Left hindlimb (tissue), 1 donor: ENCODE results near the gene ANKS1B.
"Not testable (repeated sequence)": the region's sequence is repeated elsewhere in the genome, so short reads cannot be mapped to it uniquely, and the experiment has no call there.

Experiments used
- DNase-seq: peaks from one replicate; pipeline ENCODE4 v3.0.0-alpha.2; 2018

Gene ANKS1B

DNA sequence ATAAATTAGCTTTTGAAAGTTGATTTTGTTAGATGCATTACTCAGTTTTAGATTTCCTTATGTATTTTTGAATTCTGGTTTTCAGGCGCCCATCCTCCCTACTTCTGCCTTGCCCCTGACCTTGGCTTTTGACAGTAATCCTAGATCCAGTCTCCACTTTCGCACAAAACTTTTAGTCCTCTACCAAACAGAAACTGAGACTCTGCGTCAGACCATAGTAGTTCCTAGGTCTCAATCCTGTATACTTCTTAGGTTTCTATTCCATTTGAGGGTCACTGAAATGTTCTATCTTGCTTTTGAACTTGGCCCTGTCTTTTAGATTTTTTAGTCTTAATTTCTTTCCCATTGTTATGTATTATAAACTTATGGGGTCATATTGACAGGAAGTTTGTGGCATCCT lies 645.1 kb downstream of the ANKS1B start:
- no peak for DNase-seq

DNA sequence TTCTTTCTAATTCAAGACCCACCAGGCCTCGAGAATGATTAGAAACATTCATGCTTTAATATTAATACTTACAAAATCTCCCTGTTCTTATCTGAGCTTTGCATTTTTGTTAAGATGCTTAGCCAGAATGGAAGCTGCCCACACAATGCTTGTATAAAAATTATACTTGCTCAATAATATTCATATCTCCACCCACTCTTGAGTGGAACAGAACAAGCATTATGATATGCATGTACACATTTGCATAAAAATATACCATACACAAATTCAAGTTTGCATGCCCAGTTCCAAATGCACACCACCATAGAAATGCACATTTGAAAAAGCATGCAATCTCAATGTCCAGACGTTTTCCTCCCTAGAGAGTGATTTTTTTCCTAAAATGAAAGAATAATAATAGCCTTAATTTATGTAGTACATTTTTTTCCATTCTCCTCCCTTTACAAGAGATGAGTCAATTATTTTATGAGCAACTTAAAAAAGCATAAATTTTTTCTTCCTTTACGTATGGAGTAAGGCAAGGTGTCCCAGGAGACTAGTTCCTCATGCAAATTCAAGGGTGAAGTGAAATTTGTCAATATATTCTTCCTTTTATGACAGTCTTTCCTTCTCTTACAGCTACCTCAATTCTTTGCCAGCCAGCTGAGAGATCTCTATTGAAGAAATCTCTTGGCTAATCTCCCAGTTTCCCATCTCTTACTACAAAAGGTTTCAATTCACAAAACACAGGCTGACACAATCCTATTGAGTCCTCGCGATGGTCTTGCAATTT lies 650.3 kb downstream of the ANKS1B start:
- no peak for DNase-seq

GRCh38 chr12:99332936-99333591 lies 651.7 kb downstream of the ANKS1B start:
- DNase-seq: no peak

- no peak for DNase-seq
These were observed 654.5 kb downstream of the ANKS1B start for GRCh38 chr12:99330216-99330615.

- DNase-seq: not testable (repeated sequence)
These were observed 663.5 kb downstream of the ANKS1B start for GRCh38 chr12:99321210-99321609.

DNA sequence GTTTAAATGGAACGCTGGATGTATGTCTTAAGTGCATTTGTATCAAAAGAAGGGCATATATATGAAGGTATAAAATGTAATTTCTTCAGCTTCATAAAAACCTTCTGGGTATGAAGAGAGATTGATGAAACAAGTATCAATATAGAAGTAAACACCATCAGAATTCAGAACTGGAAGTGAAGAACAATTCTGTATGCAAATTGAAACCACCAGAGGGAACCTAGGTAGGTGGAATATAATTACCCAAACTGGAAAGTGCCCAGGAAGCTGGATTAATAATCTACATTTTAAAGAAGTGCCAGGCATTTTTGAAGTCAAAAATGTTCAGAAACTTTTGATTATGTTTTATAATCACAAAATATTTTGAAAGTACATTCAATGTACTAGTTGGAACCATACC lies 673.4 kb downstream of the ANKS1B start:
- no peak for DNase-seq

DNA sequence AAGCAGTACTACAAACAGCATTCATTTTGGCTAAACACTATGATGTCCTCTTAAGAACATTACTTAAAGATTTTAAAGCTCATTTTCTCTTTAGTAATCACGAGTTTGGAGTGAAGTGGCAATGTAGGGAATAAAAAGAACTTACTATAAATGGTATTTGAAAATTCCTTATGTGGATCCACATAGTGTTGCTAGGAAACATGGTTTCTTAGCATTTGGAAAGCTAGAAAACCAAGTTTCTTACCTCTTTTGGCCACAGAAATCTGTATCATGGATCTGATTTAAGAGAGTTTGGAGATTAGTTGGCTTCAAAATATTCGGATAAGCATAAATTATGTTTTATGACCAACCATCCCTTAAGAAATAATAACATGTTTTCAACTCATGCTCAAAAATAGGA lies 674.9 kb downstream of the ANKS1B start:
- DNase-seq: no peak

GRCh38 chr12:99302874-99303273 lies 681.9 kb downstream of the ANKS1B start:
- no peak for DNase-seq

DNA sequence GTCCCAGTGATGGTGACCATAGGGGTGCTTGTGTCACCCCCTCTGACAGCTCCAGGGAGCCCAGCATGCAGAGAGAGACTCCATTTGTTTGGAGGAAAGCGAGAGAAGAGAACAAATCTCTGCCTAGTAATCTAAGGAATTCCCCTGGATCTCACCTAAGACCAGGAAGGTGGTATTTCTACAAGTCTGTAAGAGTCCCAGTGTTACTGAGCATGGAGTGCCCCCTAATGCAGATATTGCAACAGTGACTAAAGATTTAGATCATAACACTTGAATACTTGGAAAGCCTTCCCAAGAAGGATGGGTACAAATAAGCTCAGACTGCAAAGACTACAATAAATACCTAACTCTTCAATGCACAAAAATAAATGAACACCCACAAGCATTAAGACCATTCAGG lies 697.6 kb downstream of the ANKS1B start:
- DNase-seq: no peak

DNA sequence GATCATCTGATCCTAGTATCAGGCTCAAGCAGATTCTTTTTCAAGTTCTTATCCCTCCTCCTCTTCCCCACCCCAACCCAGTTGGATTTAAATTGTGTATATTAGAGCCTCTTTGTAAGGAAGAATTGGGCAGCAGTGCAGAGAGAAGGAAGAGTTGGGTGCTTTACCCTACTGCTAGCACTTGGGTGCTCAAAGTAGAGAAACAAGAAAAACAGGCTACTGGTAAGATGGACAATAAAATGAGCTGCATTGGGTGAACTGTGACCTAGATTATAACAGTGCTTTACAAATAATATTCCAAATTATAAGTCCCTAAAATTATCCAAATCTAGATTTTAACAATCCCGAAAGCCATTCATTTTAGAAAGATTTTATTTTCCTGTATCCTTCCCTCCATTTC lies 700.6 kb downstream of the ANKS1B start:
- DNase-seq: no peak

DNA sequence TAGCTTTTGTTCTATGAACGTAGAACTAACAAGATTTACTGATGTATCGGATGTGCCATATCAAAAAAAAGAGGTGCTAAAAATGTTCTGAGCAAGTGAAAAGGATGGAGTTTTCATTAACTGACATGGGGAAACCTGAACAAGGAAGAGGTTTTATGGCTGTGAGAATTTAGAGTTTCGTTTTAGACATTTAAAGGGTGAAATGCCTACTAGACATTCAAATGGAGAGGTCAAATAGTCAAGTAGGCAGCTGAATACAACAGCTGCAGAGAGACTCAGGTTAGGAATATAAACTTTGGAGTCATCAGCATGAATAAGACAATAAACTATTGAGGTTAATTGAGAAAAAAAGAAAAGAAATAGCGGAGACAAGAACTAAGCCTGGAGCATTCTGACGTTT lies 702.1 kb downstream of the ANKS1B start:
- DNase-seq: no peak

DNA sequence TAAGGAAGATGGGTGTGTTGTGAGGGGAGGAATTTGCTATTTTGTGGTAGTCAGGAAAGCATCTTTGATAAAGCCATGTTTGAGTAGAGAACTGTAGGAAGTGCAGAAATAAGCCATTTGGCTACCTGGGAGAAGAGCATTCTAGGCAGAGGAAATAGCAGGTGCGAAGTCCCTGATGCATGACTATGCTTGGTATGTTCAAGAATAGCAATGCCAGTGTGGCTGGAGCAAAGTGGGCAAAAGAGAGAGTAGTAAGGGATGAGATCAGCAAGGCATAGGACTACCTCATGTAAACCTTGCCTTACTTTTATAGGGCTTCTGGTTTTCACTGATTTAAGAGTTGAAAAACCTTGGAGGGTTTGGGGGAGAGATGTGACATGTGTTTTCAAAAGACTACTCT lies 702.6 kb downstream of the ANKS1B start:
- DNase-seq: no peak

- no peak for DNase-seq
These were observed 703.5 kb downstream of the ANKS1B start for GRCh38 chr12:99281277-99281676.

GRCh38 chr12:99278899-99279298 lies 705.8 kb downstream of the ANKS1B start:
- DNase-seq: no peak

GRCh38 chr12:99277591-99278379 lies 707.0 kb downstream of the ANKS1B start:
- DNase-seq: no peak

DNA sequence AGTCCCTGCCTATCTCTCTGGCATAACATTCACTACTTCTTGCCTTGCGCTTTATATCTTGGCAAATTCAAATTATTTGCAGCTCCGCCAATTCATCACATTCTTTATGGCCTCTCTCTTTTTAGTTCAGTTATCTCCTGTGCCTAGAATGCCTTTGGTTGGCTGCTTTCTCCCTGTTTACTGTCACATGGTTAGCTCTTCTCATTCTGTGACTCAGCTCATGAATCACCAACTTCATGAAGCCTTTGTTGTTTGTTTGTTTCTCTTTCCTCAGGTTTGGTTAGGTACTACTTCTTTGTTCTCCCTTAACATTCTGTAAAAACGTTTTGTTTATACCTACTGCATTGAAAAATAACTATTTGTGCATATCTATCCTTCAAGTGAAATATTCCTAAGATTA lies 713.7 kb downstream of the ANKS1B start:
- no peak for DNase-seq

GRCh38 chr12:99267038-99267437 lies 717.7 kb downstream of the ANKS1B start:
- no peak for DNase-seq

GRCh38 chr12:99265648-99266047 lies 719.1 kb downstream of the ANKS1B start:
- DNase-seq: no peak

- DNase-seq: no peak
These were observed 723.5 kb downstream of the ANKS1B start for GRCh38 chr12:99261256-99261655.

DNA sequence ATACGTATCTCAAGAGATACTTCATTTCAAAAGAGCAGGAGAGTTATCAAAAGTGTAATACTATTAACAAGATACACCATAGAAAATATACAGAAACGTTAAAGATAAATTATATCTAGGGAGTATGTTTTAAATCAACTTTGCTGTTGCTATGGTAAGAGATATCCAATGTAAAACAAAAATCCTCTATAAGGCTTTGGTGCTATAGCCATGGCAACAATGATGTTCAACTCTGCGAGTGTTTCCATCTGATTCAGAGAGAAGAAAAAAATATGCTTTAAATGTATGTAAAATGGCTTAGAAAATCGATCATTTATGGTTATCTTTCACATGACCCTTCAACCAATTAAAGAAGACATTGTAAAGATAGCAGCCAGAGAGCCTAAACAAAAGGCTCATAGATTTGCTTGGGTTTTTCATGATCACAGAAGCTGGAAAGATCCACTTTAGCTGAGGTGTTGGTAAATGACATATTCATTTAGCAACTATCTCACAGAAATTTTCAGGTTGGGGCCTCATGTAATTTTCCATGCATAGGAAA lies 724.2 kb downstream of the ANKS1B start:
- DNase-seq: no peak

- no peak for DNase-seq
These were observed 725.4 kb downstream of the ANKS1B start for GRCh38 chr12:99259040-99259934.

DNA sequence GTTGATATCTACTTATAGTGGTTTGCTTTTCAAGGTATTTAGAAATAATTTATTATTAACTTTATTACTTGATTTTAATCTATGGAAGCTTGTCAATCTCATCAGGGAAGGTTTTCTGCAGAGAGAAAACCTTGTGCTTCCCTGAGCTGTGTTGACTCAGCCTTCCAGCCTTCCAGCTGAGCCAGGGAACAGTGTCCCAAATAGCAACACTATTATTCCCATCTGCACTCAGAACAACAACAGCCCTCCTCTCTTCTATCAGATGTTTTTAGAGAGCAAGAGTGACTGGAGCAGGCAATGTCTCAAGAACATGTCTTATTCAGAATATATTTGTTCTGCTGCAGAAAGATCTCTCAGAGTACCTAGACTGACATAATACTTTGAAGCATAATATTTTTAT lies 727.1 kb downstream of the ANKS1B start:
- no peak for DNase-seq

GRCh38 chr12:99253068-99253467 lies 731.7 kb downstream of the ANKS1B start:
- no peak for DNase-seq
